Endothelial cell of umbilical vein (primary cell): ENCODE measurements around the gene SLC23A2. TPM values are rescaled to one million over a fixed set of nuclear protein-coding genes. Genes with fewer than 3 reads are reported as not detected.

Experiments
- BruUV-seq: library from RNA; stranded (reverse); fragments of 400-500 nt; replicated peaks from 2 replicates; lab custom pipeline; 2021; lab: Mats Ljungman, UMichigan
- CTCF ChIA-PET: fragments of 300-600, 350-600 bp; sonication (Branson Sonifier 250); formaldehyde crosslinking; loops from one replicate; lab custom pipeline; 2021; ENCODE audit warnings: antibody characterized with exemption, inconsistent platforms; lab: Charles Lee
- POLR2A ChIA-PET: fragments of 300-600, 350-600 bp; sonication (Branson Sonifier 250); formaldehyde crosslinking; loops from one replicate; lab custom pipeline; 2021; ENCODE audit warnings: antibody characterized with exemption, inconsistent platforms; lab: Charles Lee
- DNase-seq: peaks from one replicate; pipeline ENCODE4 v3.0.0-alpha.2; 2011; ENCODE audit warnings: low read depth, low spot score
- FAIRE-seq: peaks from 2 replicates; lab custom pipeline; 2011; peaks lifted over from hg19 to GRCh38; lab: Jason Lieb, UNC
- H2AFZ ChIP-seq: 2 replicates; pipeline ENCODE4 v1.6.0; 2012; ENCODE audit warnings: low read depth, low read length, control low read depth, inconsistent platforms
- H3K27ac ChIP-seq: 2 replicates; pipeline ENCODE4 v1.5.1; 2011; ENCODE audit warnings: low read depth, mild to moderate bottlenecking, control low read depth, low read length, moderate library complexity; ENCODE audit not compliant: insufficient read depth
- H3K27me3 ChIP-seq, 2 experiments: 2 replicates each; pipeline versions ENCODE4 v1.6.0 to v1.6.1; 2011; ENCODE audit warnings: low read length in 2 of 2, mixed read lengths in 1 of 2; ENCODE audit not compliant: control insufficient read depth in 2 of 2, insufficient read depth in 2 of 2
- H3K36me3 ChIP-seq, 2 experiments: 2 replicates in 1 of 2; 3 replicates in 1 of 2; pipeline ENCODE4 v1.5.1; 2011; ENCODE audit warnings: low read length in 2 of 2, mild to moderate bottlenecking in 1 of 2, moderate library complexity in 1 of 2; ENCODE audit not compliant: control insufficient read depth in 2 of 2, insufficient read depth in 2 of 2; ENCODE audit errors: extremely low read depth in 1 of 2
- H3K4me1 ChIP-seq: 3 replicates; pipeline ENCODE4 v1.5.1; 2011; ENCODE audit warnings: mild to moderate bottlenecking, low read length; ENCODE audit not compliant: control insufficient read depth, insufficient read depth; ENCODE audit errors: extremely low read depth
- H3K4me2 ChIP-seq: 2 replicates; pipeline ENCODE4 v1.6.1; 2011; ENCODE audit warnings: low read length, control low read depth, mixed read lengths; ENCODE audit not compliant: insufficient read depth
- H3K4me3 ChIP-seq, 3 experiments: fragments of 200-600 bp in 1 of 3; sonication (generic), shearing (Covaris generic) in 1 of 3; replicated peaks in 1 of 3; 2 replicates each; pipeline ENCODE4 v1.5.1; 2011 to 2016; ENCODE audit warnings: control low read depth in 3 of 3, low read length in 3 of 3, mild to moderate bottlenecking in 2 of 3, inconsistent platforms in 1 of 3, low read depth in 1 of 3, moderate library complexity in 1 of 3; ENCODE audit not compliant: insufficient read depth in 1 of 3
- H3K79me2 ChIP-seq: 2 replicates; pipeline ENCODE4 v1.6.0; 2012; ENCODE audit warnings: low read length, inconsistent platforms; ENCODE audit not compliant: control insufficient read depth, insufficient read depth
- H3K9ac ChIP-seq: replicated peaks from 2 replicates; pipeline ENCODE3; 2011; ENCODE audit warnings: low read length, control low read depth; ENCODE audit not compliant: insufficient read depth; ENCODE audit errors: extremely low read depth
- H3K9me1 ChIP-seq: replicated peaks from 3 replicates; pipeline ENCODE4 v1.6.0; 2011; ENCODE audit warnings: mild to moderate bottlenecking, low read length; ENCODE audit not compliant: control insufficient read depth, insufficient read depth; ENCODE audit errors: extremely low read depth
- H3K9me3 ChIP-seq: replicated peaks from 2 replicates; pipeline ENCODE4 v1.5.1; 2012; ENCODE audit warnings: low read length, inconsistent platforms; ENCODE audit not compliant: control insufficient read depth, insufficient read depth
- H4K20me1 ChIP-seq: replicated peaks from 2 replicates; pipeline ENCODE3; 2011; ENCODE audit warnings: mild to moderate bottlenecking, low read length; ENCODE audit not compliant: control insufficient read depth, insufficient read depth; ENCODE audit errors: extremely low read depth
- EZH2 ChIP-seq: IDR thresholded peaks from 2 replicates; pipeline ENCODE4 v1.6.1; 2012; ENCODE audit warnings: borderline replicate concordance, low read depth, mild to moderate bottlenecking, moderate library complexity, low read length, inconsistent platforms; ENCODE audit not compliant: severe bottlenecking
- FOS ChIP-seq: IDR thresholded peaks from 2 replicates; pipeline ENCODE4 v1.6.1; 2011; ENCODE audit warnings: mild to moderate bottlenecking, low read length, moderate library complexity, borderline replicate concordance; ENCODE audit not compliant: insufficient read depth
- GATA2 ChIP-seq: IDR thresholded peaks from 2 replicates; pipeline ENCODE4 v1.7.0; 2011; ENCODE audit warnings: low read depth, mild to moderate bottlenecking, moderate library complexity, mixed read lengths, low read length; ENCODE audit not compliant: insufficient read length, insufficient read depth
- JUN ChIP-seq: IDR thresholded peaks from 2 replicates; pipeline ENCODE4 v1.6.1; 2011; ENCODE audit warnings: borderline replicate concordance, low read depth; ENCODE audit not compliant: insufficient read length, insufficient read depth
- MYC ChIP-seq: IDR thresholded peaks from one replicate; pipeline ENCODE4 v1.6.1; 2011; ENCODE audit warnings: mild to moderate bottlenecking, low read depth, low read length
- POLR2A ChIP-seq: IDR thresholded peaks from 2 replicates; pipeline ENCODE4 v1.6.1; 2012; ENCODE audit warnings: low read depth, mild to moderate bottlenecking, control low read depth, low read length
- POLR2AphosphoS5 ChIP-seq: IDR thresholded peaks from 2 replicates; pipeline ENCODE4 v1.6.1; 2012; ENCODE audit warnings: low read depth, mild to moderate bottlenecking, control low read depth, low read length, moderate library complexity; ENCODE audit not compliant: insufficient read depth
- dilution Hi-C: fragments of 300-500 bp; cut with MboI; formaldehyde crosslinking; loops from one replicate; pipeline ENCODE4 v1.15.0; 2019; ENCODE audit warnings: low sequenced_read_pairs; ENCODE audit not compliant: extremely low pct_ligation_motif_present
- intact Hi-C: fragments of 100-400 bp; cut with micrococcal nuclease; formaldehyde crosslinking; loops from one replicate; pipeline ENCODE4 v1.10.0; 2022
- polyA plus RNA-seq, 4 experiments: library from polyadenylated mRNA; depleted of rRNA in 3 of 4; stranded (reverse) in 3 of 4; unstranded in 1 of 4; fragments of >200 nt; gene quantifications; 2 replicates each; pipeline versions ENCODE4 v1.2.1 to v1.2.3, GENCODE V29; 2011 to 2012; ENCODE audit warnings: missing spikeins in 1 of 4
- total RNA-seq: library from RNA; stranded (reverse); gene quantifications from 2 replicates; pipeline ENCODE4 v1.2.3, GENCODE V29; 2021
- TF ChIP-seq, protein P1 (sequence below): IDR thresholded peaks from 2 replicates; pipeline ENCODE4 v1.6.1; 2011; ENCODE audit not compliant: insufficient read depth, insufficient read length
- TF ChIP-seq, protein P2 (sequence below), 2 donors: IDR thresholded peaks; 1 replicate in 1 of 2; 2 replicates in 1 of 2; pipeline ENCODE4 v1.5.1; 2011; ENCODE audit warnings: low read length in 2 of 2, mild to moderate bottlenecking in 2 of 2, moderate library complexity in 2 of 2, control low read depth in 1 of 2, inconsistent platforms in 1 of 2, low read depth in 1 of 2; ENCODE audit not compliant: insufficient read depth in 1 of 2; ENCODE audit errors: extremely low read depth in 1 of 2

The SLC23A2 gene
- total and polyA plus RNA-seq, 2 donors (not counting 3 experiments of a cell fraction or from before 2014, with no cell fraction given), result 24.4 to 24.5 TPM

DNA sequence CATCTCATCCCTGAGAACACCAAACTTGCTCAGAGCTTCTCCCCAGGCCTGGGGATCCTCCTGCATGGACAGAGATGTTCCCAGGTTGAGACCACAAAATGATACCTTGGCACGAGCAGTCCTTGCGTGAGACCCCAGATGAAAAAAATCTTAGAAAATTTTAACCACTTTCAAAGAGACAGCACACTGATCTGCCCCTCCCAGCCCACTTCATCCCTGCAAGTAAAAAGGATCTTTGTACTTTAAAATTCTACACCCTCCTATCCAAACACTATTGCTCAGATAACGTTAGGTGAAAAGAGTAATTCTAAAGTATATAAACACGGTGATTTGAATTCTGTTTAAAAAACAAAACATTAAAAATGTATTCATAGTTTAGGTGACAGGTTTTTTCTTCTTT is 98.5 kb downstream of the SLC23A2 start:
- Histone ChIP-seq H3K9ac (no peak overlapping the region), H3K9me3 (no peaks in the 10 kb centered on the region), H3K27me3 (no peaks in the 10 kb centered on the region), H2AFZ (no peak overlapping the region), H3K36me3 (no peaks in the 10 kb centered on the region), H3K4me1 (peaks cover 6% of the 10 kb centered on the region), H3K79me2 (no peaks in the 10 kb centered on the region), H3K9me1 (no peaks in the 10 kb centered on the region), H3K27ac (no peak overlapping the region), H3K4me3 (no peak overlapping the region), H3K4me2 (no peak overlapping the region), H4K20me1 (no peaks in the 10 kb centered on the region)
- no peak for TF ChIP-seq GATA2
- TF ChIP-seq POLR2A, result no peak
- TF ChIP-seq FOS, result no peak
- TF ChIP-seq POLR2AphosphoS5, result no peak
- TF ChIP-seq EZH2, result no peak
- TF ChIP-seq MYC, result no peak
- TF ChIP-seq, protein P1, sequence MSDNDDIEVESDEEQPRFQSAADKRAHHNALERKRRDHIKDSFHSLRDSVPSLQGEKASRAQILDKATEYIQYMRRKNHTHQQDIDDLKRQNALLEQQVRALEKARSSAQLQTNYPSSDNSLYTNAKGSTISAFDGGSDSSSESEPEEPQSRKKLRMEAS, result no peak
- no peak for TF ChIP-seq JUN
- TF ChIP-seq, protein P2, sequence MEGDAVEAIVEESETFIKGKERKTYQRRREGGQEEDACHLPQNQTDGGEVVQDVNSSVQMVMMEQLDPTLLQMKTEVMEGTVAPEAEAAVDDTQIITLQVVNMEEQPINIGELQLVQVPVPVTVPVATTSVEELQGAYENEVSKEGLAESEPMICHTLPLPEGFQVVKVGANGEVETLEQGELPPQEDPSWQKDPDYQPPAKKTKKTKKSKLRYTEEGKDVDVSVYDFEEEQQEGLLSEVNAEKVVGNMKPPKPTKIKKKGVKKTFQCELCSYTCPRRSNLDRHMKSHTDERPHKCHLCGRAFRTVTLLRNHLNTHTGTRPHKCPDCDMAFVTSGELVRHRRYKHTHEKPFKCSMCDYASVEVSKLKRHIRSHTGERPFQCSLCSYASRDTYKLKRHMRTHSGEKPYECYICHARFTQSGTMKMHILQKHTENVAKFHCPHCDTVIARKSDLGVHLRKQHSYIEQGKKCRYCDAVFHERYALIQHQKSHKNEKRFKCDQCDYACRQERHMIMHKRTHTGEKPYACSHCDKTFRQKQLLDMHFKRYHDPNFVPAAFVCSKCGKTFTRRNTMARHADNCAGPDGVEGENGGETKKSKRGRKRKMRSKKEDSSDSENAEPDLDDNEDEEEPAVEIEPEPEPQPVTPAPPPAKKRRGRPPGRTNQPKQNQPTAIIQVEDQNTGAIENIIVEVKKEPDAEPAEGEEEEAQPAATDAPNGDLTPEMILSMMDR (IDR thresholded peaks at IDR 0.05; ENCODE audit: extremely low read depth in 1 of 2, insufficient read depth in 1 of 2, low read depth in 1 of 2, low read length in 2 of 2), result no peak
- FAIRE-seq (no peak), DNase-seq (no peak)
- CTCF ChIA-PET, result no interaction called here
- POLR2A ChIA-PET, result no interaction called here
- intact Hi-C loops (no loop called here), dilution Hi-C loops (no loop called here)
- BruUV-seq, result no TSS peak
